IMR-90 (cell line): ENCODE results near the gene GKN1. TPM values are rescaled to one million over a fixed set of nuclear protein-coding genes. Genes with fewer than 3 reads are reported as not detected.

Source experiments
- ATAC-seq: fragments of 200-7000 bp; cut with Tn5 transposase; 2 replicates; pipeline ENCODE4 v1.9.1; 2020; ENCODE audit warnings: low read depth, mild to moderate bottlenecking, moderate library complexity
- BruUV-seq: library from RNA; stranded (reverse); fragments of 400-500 nt; replicated peaks from 2 replicates; lab custom pipeline; 2021; lab: Mats Ljungman, UMichigan
- CTCF ChIA-PET: fragments of 300-600 bp; formaldehyde crosslinking; extraction: SDS; loops from one replicate; lab custom pipeline; 2021; ENCODE audit warnings: antibody characterized with exemption; lab: Yijun Ruan, JAX
- POLR2A ChIA-PET: fragments of 300-600 bp; sonication (Branson Sonifier 250); formaldehyde crosslinking; loops from one replicate; lab custom pipeline; 2022; ENCODE audit warnings: antibody characterized with exemption; ENCODE audit not compliant: unreplicated experiment; lab: Charles Lee
- DNase-seq: peaks from one replicate; pipeline ENCODE4 v3.0.0; 2013
- H2AFZ ChIP-seq: replicated peaks from 2 replicates; pipeline ENCODE3; 2013; ENCODE audit warnings: low read length, mild to moderate bottlenecking; ENCODE audit not compliant: poor library complexity
- H2AK5ac ChIP-seq: 2 replicates; pipeline ENCODE4 v1.6.1; 2013; ENCODE audit warnings: low read depth, low read length, inconsistent platforms
- H2AK9ac ChIP-seq: replicated peaks from 2 replicates; pipeline ENCODE3; 2013; ENCODE audit warnings: mild to moderate bottlenecking, low read depth, low read length, moderate library complexity; ENCODE audit not compliant: poor library complexity
- H2BK120ac ChIP-seq: 2 replicates; pipeline ENCODE4 v1.6.1; 2013; ENCODE audit warnings: low read depth, low read length, inconsistent platforms
- H2BK15ac ChIP-seq: 3 replicates; pipeline ENCODE4 v1.6.1; 2013; ENCODE audit warnings: low read depth, low read length, inconsistent platforms
- H2BK20ac ChIP-seq: 2 replicates; pipeline ENCODE4 v1.6.1; 2013; ENCODE audit warnings: low read depth, mild to moderate bottlenecking, inconsistent platforms, low read length, moderate library complexity
- H2BK5ac ChIP-seq: 2 replicates; pipeline ENCODE4 v1.6.1; 2013; ENCODE audit warnings: mild to moderate bottlenecking, low read depth, low read length, inconsistent platforms; ENCODE audit not compliant: poor library complexity, severe bottlenecking
- H3K14ac ChIP-seq: replicated peaks from 2 replicates; pipeline ENCODE4 v1.6.1; 2013; ENCODE audit warnings: low read depth, low read length, inconsistent platforms
- H3K18ac ChIP-seq: 2 replicates; pipeline ENCODE4 v1.6.1; 2013; ENCODE audit warnings: low read depth, low read length, control low read depth
- H3K23ac ChIP-seq: 2 replicates; pipeline ENCODE4 v1.6.1; 2013; ENCODE audit warnings: low read depth, low read length, inconsistent platforms
- H3K27ac ChIP-seq: 2 replicates; pipeline ENCODE4 v1.5.1; 2013; ENCODE audit warnings: mild to moderate bottlenecking, control low read depth, low read length; ENCODE audit not compliant: insufficient read depth
- H3K27me3 ChIP-seq: 2 replicates; pipeline ENCODE4 v1.6.1; 2013; ENCODE audit warnings: low read length; ENCODE audit not compliant: control insufficient read depth, insufficient read depth
- H3K36me3 ChIP-seq: 2 replicates; pipeline ENCODE4 v1.6.1; 2013; ENCODE audit warnings: low read length, mixed read lengths; ENCODE audit not compliant: control insufficient read depth, insufficient read depth
- H3K4ac ChIP-seq: 2 replicates; pipeline ENCODE4 v1.6.1; 2013; ENCODE audit warnings: low read depth, low read length, inconsistent platforms
- H3K4me1 ChIP-seq: 2 replicates; pipeline ENCODE4 v1.6.1; 2013; ENCODE audit warnings: low read length, mixed read lengths; ENCODE audit not compliant: control insufficient read depth, insufficient read depth
- H3K4me2 ChIP-seq: 2 replicates; pipeline ENCODE4 v1.6.1; 2013; ENCODE audit warnings: low read depth, mild to moderate bottlenecking, control low read depth, low read length, moderate library complexity
- H3K4me3 ChIP-seq: 2 replicates; pipeline ENCODE4 v1.5.1; 2013; ENCODE audit warnings: low read depth, mild to moderate bottlenecking, control low read depth, low read length, moderate library complexity; ENCODE audit not compliant: insufficient read depth
- H3K56ac ChIP-seq: 2 replicates; pipeline ENCODE4 v1.6.1; 2013; ENCODE audit warnings: low read length, inconsistent platforms; ENCODE audit not compliant: insufficient read depth; ENCODE audit errors: extremely low read depth
- H3K79me1 ChIP-seq, 2 experiments: 2 replicates each; pipeline ENCODE4 v1.6.1; 2013; ENCODE audit warnings: low read length in 2 of 2, inconsistent platforms in 1 of 2, low read depth in 1 of 2
- H3K9ac ChIP-seq: 2 replicates; pipeline ENCODE4 v1.6.1; 2013; ENCODE audit warnings: low read depth, low read length, control low read depth
- H3K9me1 ChIP-seq: 2 replicates; pipeline ENCODE4 v1.6.1; 2013; ENCODE audit warnings: low read length, inconsistent platforms; ENCODE audit not compliant: insufficient read depth
- H3K9me3 ChIP-seq: 2 replicates; pipeline ENCODE4 v1.6.1; 2013; ENCODE audit warnings: low read length; ENCODE audit not compliant: control insufficient read depth, insufficient read depth
- H4K20me1 ChIP-seq: 2 replicates; pipeline ENCODE4 v1.6.1; 2013; ENCODE audit warnings: low read length, inconsistent platforms; ENCODE audit not compliant: insufficient read depth
- H4K5ac ChIP-seq: 2 replicates; pipeline ENCODE4 v1.6.1; 2013; ENCODE audit warnings: mild to moderate bottlenecking, low read depth, low read length, control low read depth
- H4K8ac ChIP-seq, 2 experiments: 2 replicates each; pipeline ENCODE4 v1.6.1; 2013; ENCODE audit warnings: low read depth in 2 of 2, low read length in 2 of 2, control low read depth in 1 of 2, inconsistent platforms in 1 of 2
- H4K91ac ChIP-seq: 2 replicates; pipeline ENCODE4 v1.6.1; 2013; ENCODE audit warnings: low read depth, low read length, inconsistent platforms; ENCODE audit not compliant: insufficient read depth
- BHLHE40 ChIP-seq: fragments of 150-350 bp; IDR thresholded peaks from 2 replicates; pipeline ENCODE4 v1.6.1; 2016; ENCODE audit warnings: mild to moderate bottlenecking, low read depth, low read length
- CEBPB ChIP-seq: IDR thresholded peaks from 2 replicates; pipeline ENCODE4 v1.6.1; 2012; ENCODE audit warnings: low read depth, low read length, improper control_type of control experiment
- CHD1 ChIP-seq: IDR thresholded peaks from 2 replicates; pipeline ENCODE4 v1.6.1; 2012; ENCODE audit warnings: low read depth, low read length, improper control_type of control experiment
- FOS ChIP-seq: fragments of 150-350 bp; IDR thresholded peaks from 2 replicates; pipeline ENCODE4 v1.6.1; 2016; ENCODE audit warnings: low read depth, low read length
- MAFK ChIP-seq: IDR thresholded peaks from 2 replicates; pipeline ENCODE4 v1.6.1; 2012; ENCODE audit warnings: low read depth, low read length, improper control_type of control experiment
- MAZ ChIP-seq: IDR thresholded peaks from 2 replicates; pipeline ENCODE4 v1.6.1; 2012; ENCODE audit warnings: low read depth, mild to moderate bottlenecking, low read length, improper control_type of control experiment, moderate library complexity, borderline replicate concordance
- MXI1 ChIP-seq: IDR thresholded peaks from 2 replicates; pipeline ENCODE4 v1.6.1; 2012; ENCODE audit warnings: low read depth, mild to moderate bottlenecking, low read length, moderate library complexity, borderline replicate concordance
- NFE2L2 ChIP-seq: fragments of 150-350 bp; IDR thresholded peaks from 2 replicates; pipeline ENCODE4 v1.6.1; 2016; ENCODE audit warnings: low read depth, mild to moderate bottlenecking, low read length
- POLR2A ChIP-seq: IDR thresholded peaks from 2 replicates; pipeline ENCODE4 v1.6.1; 2012; ENCODE audit warnings: mild to moderate bottlenecking, low read depth, low read length
- RAD21 ChIP-seq: IDR thresholded peaks from 2 replicates; pipeline ENCODE4 v1.6.1; 2012; ENCODE audit warnings: low read length, improper control_type of control experiment
- RCOR1 ChIP-seq: IDR thresholded peaks from 2 replicates; pipeline ENCODE4 v1.6.1; 2012; ENCODE audit warnings: mild to moderate bottlenecking, low read length, improper control_type of control experiment; ENCODE audit not compliant: insufficient replicate concordance
- RFX5 ChIP-seq: IDR thresholded peaks from 2 replicates; pipeline ENCODE4 v1.8.0; 2012; ENCODE audit warnings: low read depth, mild to moderate bottlenecking, low read length, moderate library complexity
- WGBS, 2 experiments: methylation state at CpG; one replicate each; pipeline versions ENCODE4 v1.1.5 to v1.1.7; 2013; ENCODE audit warnings: missing lambda C conversion rate in 2 of 2; ENCODE audit not compliant: insufficient read length in 1 of 2; ENCODE audit errors: extremely low coverage in 2 of 2; 5-methylcytosine and 5-hydroxymethylcytosine counted together
- dilution Hi-C: fragments of 300-500 bp; cut with HindIII; formaldehyde crosslinking; loops from one replicate; pipeline ENCODE4 v1.14.3; 2018; ENCODE audit warnings: low sequenced_read_pairs; ENCODE audit not compliant: unreplicated experiment
- in situ Hi-C: fragments of 300-500 bp; cut with MboI; formaldehyde crosslinking; loops from 3 replicates; pipeline ENCODE4 v1.14.3; 2019; ENCODE audit warnings: low sequenced_read_pairs, inconsistent platforms, mixed read lengths
- intact Hi-C: fragments of 100-400 bp; cut with micrococcal nuclease; formaldehyde crosslinking; loops from 2 replicates; pipeline ENCODE4 v1.10.0; 2022
- polyA plus RNA-seq, 3 experiments: library from polyadenylated mRNA; depleted of rRNA; stranded (reverse); fragments of >200 nt; gene quantifications; 2 replicates each; pipeline ENCODE4 v1.2.3, GENCODE V29; 2012; ENCODE audit warnings: low replicate concordance in 1 of 3
- total RNA-seq: library from RNA; depleted of rRNA; stranded (reverse); fragments of >200 nt; gene quantifications from 2 replicates; pipeline ENCODE4 v1.2.3, GENCODE V29; 2012
- TF ChIP-seq, protein P1 (sequence below): fragments of 150-350 bp; IDR thresholded peaks from 2 replicates; pipeline ENCODE4 v1.6.1; 2016; ENCODE audit warnings: low read depth, mild to moderate bottlenecking, low read length, moderate library complexity, borderline replicate concordance
- TF ChIP-seq, protein P2 (sequence below): fragments of 150-350 bp; IDR thresholded peaks from 2 replicates; pipeline ENCODE4 v1.6.1; 2017; ENCODE audit warnings: mild to moderate bottlenecking, antibody characterized with exemption, low read length, low read depth

GKN1 gene
- total and polyA plus RNA-seq, 2 of the 4 experiments (the other 2 are of a cell fraction), result not detected

DNA sequence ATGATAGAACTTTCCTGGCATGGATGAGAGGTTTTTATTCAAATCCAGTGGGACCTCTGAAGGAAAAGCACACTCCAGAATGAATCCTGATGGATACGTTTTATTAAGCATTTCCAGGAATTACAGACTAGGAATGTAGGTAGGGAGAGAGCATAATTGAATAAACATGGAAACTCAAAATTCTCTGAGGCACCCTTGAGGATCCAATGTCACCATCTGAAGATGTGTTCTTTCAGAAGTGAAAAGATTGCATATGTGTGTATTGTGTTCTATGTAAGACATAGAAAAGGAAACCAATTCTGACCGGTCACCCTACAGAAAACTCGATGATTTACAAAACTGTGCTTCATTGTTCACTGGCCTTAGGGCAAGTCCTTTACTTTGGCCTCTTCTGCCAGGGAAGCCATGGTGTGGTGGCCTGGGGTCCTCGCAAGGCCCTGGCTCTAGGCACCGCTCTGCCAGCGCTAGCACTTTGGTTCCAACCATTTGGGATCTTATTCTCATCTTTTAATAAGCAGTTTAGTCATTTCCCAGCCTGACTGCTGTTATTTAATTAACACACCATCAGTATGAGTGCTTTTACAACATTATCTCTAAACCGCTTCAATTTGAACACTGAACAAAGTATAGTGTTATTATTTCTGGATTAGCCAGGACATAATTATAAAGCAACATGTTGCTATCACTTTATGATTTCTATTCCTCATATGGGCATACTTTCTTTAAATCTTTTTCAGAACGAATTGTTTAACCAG, 4.5 kb upstream of the GKN1 start (continued):
- TF ChIP-seq RCOR1, result no peak

DNA sequence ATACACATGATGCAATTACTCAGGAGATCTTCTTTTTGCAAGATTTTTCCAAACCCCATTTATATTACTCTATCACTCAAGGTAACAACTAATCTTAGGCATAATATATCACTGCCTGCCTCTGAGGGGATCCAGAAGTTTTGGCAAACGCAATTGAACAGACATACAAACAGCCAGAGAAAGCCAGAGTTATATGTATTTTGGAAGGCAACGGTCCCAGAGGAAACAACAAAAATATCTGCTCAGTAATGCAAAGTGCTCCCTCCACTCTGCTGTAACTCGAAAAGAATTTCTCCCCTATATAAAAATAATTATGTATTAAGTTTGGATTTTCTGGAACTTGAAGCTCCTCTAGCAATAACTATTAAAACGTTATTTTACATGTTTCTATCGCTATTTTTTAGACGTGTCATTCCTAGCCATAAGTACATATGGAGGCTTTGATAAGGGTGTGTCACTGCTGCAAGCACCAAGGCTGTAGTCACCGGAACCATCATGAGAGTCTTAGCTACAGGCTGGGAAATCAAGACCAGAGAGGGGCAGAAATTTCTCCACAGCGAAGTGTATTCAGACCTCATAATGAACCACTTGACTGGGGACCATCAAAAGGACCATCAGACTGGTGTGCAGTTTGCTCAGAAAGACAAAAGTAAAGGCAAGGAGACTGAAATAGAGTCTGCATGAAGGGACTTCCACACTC, 3.7 kb upstream of the GKN1 start:
- POLR2A ChIA-PET, result no interaction called here
- WGBS, 2 experiments, result 100% methylated on average over 1 of the region's 8 CpGs; no CpG with 5 or more reads in 1 of the 2 experiments
- peaks cover 15% of the 10 kb centered on the region for H3K9me1 ChIP-seq
- H3K56ac ChIP-seq, result no peak overlapping the region; the same call in 1 of the 2 replicates
- peak overlapping the region; percentile 89 for H4K91ac ChIP-seq
- in situ Hi-C loops, result no loop called here
- H4K5ac ChIP-seq, result peak overlapping the region; percentile 86; the same call in 1 of the 2 replicates
- BruUV-seq, result no TSS peak
- H4K8ac ChIP-seq, result peak overlapping the region; percentile 13 to 91
- dilution Hi-C loops, result no loop called here
- peak overlapping the region; percentile 73 for H3K27ac ChIP-seq
- H4K20me1 ChIP-seq, result no peaks in the 10 kb centered on the region
- peak overlapping the region; percentile 4 for H2AFZ ChIP-seq
- no peak overlapping the region for H3K4me3 ChIP-seq
- H2AK5ac ChIP-seq, result peak overlapping the region; percentile 83; the same call in 1 of the 2 replicates
- peak overlapping the region; percentile 96 for H2BK5ac ChIP-seq
- intact Hi-C loops, result no loop called here
- peaks cover 0 to 3% of the 10 kb centered on the region in 2 experiments; a peak in 1 of 4 replicates for H3K79me1 ChIP-seq
- H3K4me2 ChIP-seq, result no peak overlapping the region
- H2AK9ac ChIP-seq, result no peak overlapping the region
- H2BK20ac ChIP-seq, result peak overlapping the region; percentile 88
- peak overlapping the region; percentile 78; the same call in 1 of the 2 replicates for H3K23ac ChIP-seq
- H3K9me3 ChIP-seq, result no peaks in the 10 kb centered on the region
- H2BK120ac ChIP-seq, result peak overlapping the region; percentile 93
- peaks cover 13% of the 10 kb centered on the region for H3K4me1 ChIP-seq
- no peak for DNase-seq
- H3K18ac ChIP-seq, result peak overlapping the region; percentile 96
- no peaks in the 10 kb centered on the region for H3K36me3 ChIP-seq
- H3K27me3 ChIP-seq, result no peaks in the 10 kb centered on the region
- H3K4ac ChIP-seq, result peak overlapping the region; percentile 89
- no peak overlapping the region for H3K9ac ChIP-seq
- H2BK15ac ChIP-seq, result peak overlapping the region; percentile 86
- CTCF ChIA-PET, result interaction anchor here (0.6 kb wide), 1 partner anchor 1088 kb away, joined by 4 read pairs; no protein-coding TSS in a partner anchor
- ATAC-seq, result no peak
- H3K14ac ChIP-seq, result peak overlapping the region; percentile 90
- TF ChIP-seq CEBPB, result no peak
- TF ChIP-seq RFX5, result no peak
- no peak for TF ChIP-seq FOS
- TF ChIP-seq, protein P1, sequence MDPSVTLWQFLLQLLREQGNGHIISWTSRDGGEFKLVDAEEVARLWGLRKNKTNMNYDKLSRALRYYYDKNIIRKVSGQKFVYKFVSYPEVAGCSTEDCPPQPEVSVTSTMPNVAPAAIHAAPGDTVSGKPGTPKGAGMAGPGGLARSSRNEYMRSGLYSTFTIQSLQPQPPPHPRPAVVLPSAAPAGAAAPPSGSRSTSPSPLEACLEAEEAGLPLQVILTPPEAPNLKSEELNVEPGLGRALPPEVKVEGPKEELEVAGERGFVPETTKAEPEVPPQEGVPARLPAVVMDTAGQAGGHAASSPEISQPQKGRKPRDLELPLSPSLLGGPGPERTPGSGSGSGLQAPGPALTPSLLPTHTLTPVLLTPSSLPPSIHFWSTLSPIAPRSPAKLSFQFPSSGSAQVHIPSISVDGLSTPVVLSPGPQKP, result no peak
- no peak for TF ChIP-seq RAD21
- no peak for TF ChIP-seq CHD1
- TF ChIP-seq BHLHE40, result no peak
- no peak for TF ChIP-seq RCOR1
- TF ChIP-seq MAZ, result no peak
- no peak for TF ChIP-seq MAFK
- TF ChIP-seq, protein P2, sequence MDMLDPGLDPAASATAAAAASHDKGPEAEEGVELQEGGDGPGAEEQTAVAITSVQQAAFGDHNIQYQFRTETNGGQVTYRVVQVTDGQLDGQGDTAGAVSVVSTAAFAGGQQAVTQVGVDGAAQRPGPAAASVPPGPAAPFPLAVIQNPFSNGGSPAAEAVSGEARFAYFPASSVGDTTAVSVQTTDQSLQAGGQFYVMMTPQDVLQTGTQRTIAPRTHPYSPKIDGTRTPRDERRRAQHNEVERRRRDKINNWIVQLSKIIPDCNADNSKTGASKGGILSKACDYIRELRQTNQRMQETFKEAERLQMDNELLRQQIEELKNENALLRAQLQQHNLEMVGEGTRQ, result no peak
- no peak for TF ChIP-seq MXI1
- TF ChIP-seq NFE2L2, result no peak
- TF ChIP-seq POLR2A, result no peak
